Esophagus (tissue), 2 donors: Measurements from ENCODE around the gene KCNH3. TPM values are rescaled to one million over a fixed set of nuclear protein-coding genes. Genes with fewer than 3 reads are reported as not detected.
A peak's percentile ranks its signal among the peaks of the same experiment; 100 is the strongest.

Experiments used
- H3K27ac ChIP-seq, 2 donors: one replicate each; pipeline ENCODE4 v1.5.1; 2013; ENCODE audit warnings: low read depth in 2 of 2, mild to moderate bottlenecking in 2 of 2, inconsistent platforms in 1 of 2, low read length in 1 of 2, moderate library complexity in 1 of 2
- H3K27me3 ChIP-seq, 2 donors: one replicate each; pipeline ENCODE4 v1.6.1; 2013; ENCODE audit warnings: low read length in 2 of 2, control low read depth in 1 of 2, mild to moderate bottlenecking in 1 of 2; ENCODE audit not compliant: insufficient read depth in 2 of 2, control insufficient read depth in 1 of 2
- H3K36me3 ChIP-seq, 2 donors: one replicate each; pipeline ENCODE4 v1.6.1; 2013; ENCODE audit warnings: low read length in 1 of 2; ENCODE audit not compliant: control insufficient read depth in 2 of 2, insufficient read depth in 2 of 2
- H3K4me1 ChIP-seq, 2 donors: one replicate each; pipeline ENCODE4 v1.6.1; 2013; ENCODE audit warnings: low read length in 1 of 2; ENCODE audit not compliant: control insufficient read depth in 2 of 2, insufficient read depth in 2 of 2
- H3K4me3 ChIP-seq, 2 donors: one replicate each; pipeline ENCODE4 v1.5.1; 2013; ENCODE audit warnings: low read length in 2 of 2, mild to moderate bottlenecking in 2 of 2, low read depth in 1 of 2, moderate library complexity in 1 of 2
- H3K9me3 ChIP-seq, 2 donors: one replicate each; pipeline ENCODE4 v1.6.1; 2013; ENCODE audit warnings: mild to moderate bottlenecking in 2 of 2, low read depth in 1 of 2, low read length in 1 of 2, moderate library complexity in 1 of 2; ENCODE audit not compliant: control insufficient read depth in 2 of 2, insufficient read depth in 1 of 2
- WGBS, 2 donors: extraction: QIAGEN DNeasy Blood & Tissue Kit; methylation state at CpG; one replicate each; pipeline ENCODE4 v1.1.7; 2013; 5-methylcytosine and 5-hydroxymethylcytosine counted together
- polyA plus RNA-seq, 2 donors: library from polyadenylated mRNA; stranded (reverse); fragments of 200-250 nt; gene quantifications; one replicate each; pipeline ENCODE4 v1.2.3, GENCODE V29; 2013
- donor health status: healthy with polysubstance abuse.
- donor health status: Bipolar disorder and iron deficiency.

The KCNH3 gene
- polyA plus RNA-seq, 2 donors = 0.07 to 0.24 TPM

GRCh38 chr12:49536526-49537071, 2.2 kb upstream of the KCNH3 start:
- Histone ChIP-seq H3K9me3 (no peaks in the 10 kb centered on the region), H3K27ac (no peak overlapping the region), H3K4me1 (peaks cover 3 to 9% of the 10 kb centered on the region in 2 donors), H3K4me3 (no peak overlapping the region), H3K27me3 (peaks cover 0 to 5% of the 10 kb centered on the region in 2 donors), H3K36me3 (no peaks in the 10 kb centered on the region)
- 46 to 68% methylated on average over 3 of the region's 3 CpGs for WGBS, 2 donors

GRCh38 chr12:49537231-49537751, 1.5 kb upstream of the KCNH3 start:
- peaks cover 3 to 9% of the 10 kb centered on the region in 2 donors for H3K4me1 ChIP-seq
- peak overlapping the region in 1 of 2 donors; percentile 48 for H3K4me3 ChIP-seq
- WGBS, 2 donors = 23 to 28% methylated on average over 13 of the region's 13 CpGs
- no peaks in the 10 kb centered on the region for H3K36me3 ChIP-seq
- no peaks in the 10 kb centered on the region for H3K9me3 ChIP-seq
- H3K27ac ChIP-seq = no peak overlapping the region
- peaks cover 0 to 5% of the 10 kb centered on the region in 2 donors for H3K27me3 ChIP-seq

GRCh38 chr12:49537752-49538509, 899 bp upstream of the KCNH3 start:
- Histone ChIP-seq H3K4me3 (peak overlapping the region; percentile 13 to 48), H3K27ac (no peak overlapping the region), H3K9me3 (no peaks in the 10 kb centered on the region), H3K36me3 (no peaks in the 10 kb centered on the region), H3K27me3 (peaks cover 0 to 5% of the 10 kb centered on the region in 2 donors), H3K4me1 (peaks cover 3 to 9% of the 10 kb centered on the region in 2 donors)
- WGBS, 2 donors = 0 to 1% methylated on average over 50 to 61 of the region's 61 CpGs

- peaks cover 0 to 5% of the 10 kb centered on the region in 2 donors for H3K27me3 ChIP-seq
- H3K27ac ChIP-seq = no peak overlapping the region
- peak overlapping the region in 1 of 2 donors; percentile 48 for H3K4me3 ChIP-seq
- no peaks in the 10 kb centered on the region for H3K9me3 ChIP-seq
- 15 to 22% methylated on average over 37 to 47 of the region's 47 CpGs for WGBS, 2 donors
- H3K36me3 ChIP-seq = no peaks in the 10 kb centered on the region
- H3K4me1 ChIP-seq = peaks cover 3 to 11% of the 10 kb centered on the region in 2 donors
Measured at GRCh38 chr12:49539406-49540228, 787 bp downstream of the KCNH3 start.

GRCh38 chr12:49540229-49541139, 1.7 kb downstream of the KCNH3 start:
- H3K4me3 ChIP-seq = no peak overlapping the region
- H3K4me1 ChIP-seq = peaks cover 3 to 11% of the 10 kb centered on the region in 2 donors
- H3K27me3 ChIP-seq = peaks cover 0 to 5% of the 10 kb centered on the region in 2 donors
- H3K36me3 ChIP-seq = no peaks in the 10 kb centered on the region
- 70 to 72% methylated on average over 21 of the region's 21 CpGs for WGBS, 2 donors
- no peak overlapping the region for H3K27ac ChIP-seq
- no peaks in the 10 kb centered on the region for H3K9me3 ChIP-seq

- Histone ChIP-seq H3K4me1 (peaks cover 3 to 11% of the 10 kb centered on the region in 2 donors), H3K27ac (no peak overlapping the region), H3K27me3 (peaks cover 0 to 5% of the 10 kb centered on the region in 2 donors), H3K36me3 (no peaks in the 10 kb centered on the region), H3K9me3 (no peaks in the 10 kb centered on the region), H3K4me3 (no peak overlapping the region)
- WGBS, 2 donors = 74 to 77% methylated on average over 18 of the region's 18 CpGs
Measured at GRCh38 chr12:49541140-49541861, 2.5 kb downstream of the KCNH3 start.

- Histone ChIP-seq H3K4me3 (no peak overlapping the region), H3K36me3 (no peaks in the 10 kb centered on the region), H3K4me1 (peaks cover 3 to 11% of the 10 kb centered on the region in 2 donors), H3K9me3 (no peaks in the 10 kb centered on the region), H3K27me3 (peaks cover 0 to 5% of the 10 kb centered on the region in 2 donors), H3K27ac (no peak overlapping the region)
- WGBS, 2 donors = 86 to 87% methylated on average over 7 of the region's 7 CpGs
Measured at GRCh38 chr12:49541911-49542505, 3.2 kb downstream of the KCNH3 start.

- peaks cover 3 to 8% of the 10 kb centered on the region in 2 donors for H3K4me1 ChIP-seq
- H3K9me3 ChIP-seq = no peaks in the 10 kb centered on the region
- 89 to 92% methylated on average over 15 of the region's 15 CpGs for WGBS, 2 donors
- no peak overlapping the region for H3K27ac ChIP-seq
- H3K4me3 ChIP-seq = no peak overlapping the region
- H3K27me3 ChIP-seq = peaks cover 0 to 5% of the 10 kb centered on the region in 2 donors
- no peaks in the 10 kb centered on the region for H3K36me3 ChIP-seq
Measured at GRCh38 chr12:49542592-49543160, 3.8 kb downstream of the KCNH3 start.
